GM13977 (cell line): Measurements from ENCODE around the gene TMEM74B.

Source experiments
- DNase-seq: peaks from one replicate; pipeline ENCODE4 v3.0.0; 2012; ENCODE audit warnings: low spot score
- in situ Hi-C: fragments of 300-500 bp; cut with MboI; formaldehyde crosslinking; loops from one replicate; pipeline ENCODE4 v1.12.0; 2022; ENCODE audit warnings: low sequenced_read_pairs, low pct_unique_long_range_greater_than_20kb, mixed read lengths, inconsistent platforms; ENCODE audit not compliant: unreplicated experiment
- TF ChIP-seq, protein P1 (sequence below): IDR thresholded peaks from 2 replicates; pipeline ENCODE4 v1.5.1; 2012; ENCODE audit warnings: mild to moderate bottlenecking, control low read depth; ENCODE audit not compliant: insufficient read depth; ENCODE audit errors: extremely low read depth, missing control alignments

TMEM74B gene

GRCh38 chr20:1209447-1210387 lies 24.9 kb upstream of the TMEM74B start:
- in situ Hi-C loops, result loop anchor here (25.0 kb wide), 1 partner anchor 397 kb away; no protein-coding TSS in a partner anchor
- no peak for DNase-seq
- TF ChIP-seq, protein P1, sequence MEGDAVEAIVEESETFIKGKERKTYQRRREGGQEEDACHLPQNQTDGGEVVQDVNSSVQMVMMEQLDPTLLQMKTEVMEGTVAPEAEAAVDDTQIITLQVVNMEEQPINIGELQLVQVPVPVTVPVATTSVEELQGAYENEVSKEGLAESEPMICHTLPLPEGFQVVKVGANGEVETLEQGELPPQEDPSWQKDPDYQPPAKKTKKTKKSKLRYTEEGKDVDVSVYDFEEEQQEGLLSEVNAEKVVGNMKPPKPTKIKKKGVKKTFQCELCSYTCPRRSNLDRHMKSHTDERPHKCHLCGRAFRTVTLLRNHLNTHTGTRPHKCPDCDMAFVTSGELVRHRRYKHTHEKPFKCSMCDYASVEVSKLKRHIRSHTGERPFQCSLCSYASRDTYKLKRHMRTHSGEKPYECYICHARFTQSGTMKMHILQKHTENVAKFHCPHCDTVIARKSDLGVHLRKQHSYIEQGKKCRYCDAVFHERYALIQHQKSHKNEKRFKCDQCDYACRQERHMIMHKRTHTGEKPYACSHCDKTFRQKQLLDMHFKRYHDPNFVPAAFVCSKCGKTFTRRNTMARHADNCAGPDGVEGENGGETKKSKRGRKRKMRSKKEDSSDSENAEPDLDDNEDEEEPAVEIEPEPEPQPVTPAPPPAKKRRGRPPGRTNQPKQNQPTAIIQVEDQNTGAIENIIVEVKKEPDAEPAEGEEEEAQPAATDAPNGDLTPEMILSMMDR, result peak; percentile 19

DNA sequence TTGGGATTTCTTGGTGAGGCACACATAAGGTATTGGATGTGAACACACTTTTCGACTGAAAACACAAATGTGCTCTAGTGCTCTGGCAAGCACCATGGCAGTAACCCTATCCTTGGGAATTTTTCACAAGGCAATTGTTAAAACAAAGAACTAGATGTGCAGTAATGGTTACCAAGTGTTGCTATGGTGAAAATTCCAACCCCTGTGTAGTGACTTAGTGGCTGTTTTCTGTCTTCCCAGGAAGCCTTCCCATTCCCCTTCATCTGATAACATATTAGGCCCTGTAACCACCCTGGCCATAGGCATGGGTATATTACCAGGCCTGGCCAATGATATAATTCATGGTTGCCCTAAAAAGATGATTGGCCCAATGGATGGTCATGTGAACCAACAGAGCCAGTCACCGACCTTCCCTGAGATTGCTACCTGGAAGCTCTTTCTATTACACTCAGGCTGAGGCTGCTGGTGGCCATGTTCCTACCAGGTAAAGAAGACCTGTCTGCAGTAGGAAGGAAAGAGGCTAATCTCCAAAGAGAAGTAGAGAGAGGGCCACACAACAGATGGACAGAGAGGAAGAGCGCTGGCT lies 22.6 kb upstream of the TMEM74B start:
- in situ Hi-C loops, result loop anchor here (25.0 kb wide), 1 partner anchor 395 kb away; no protein-coding TSS in a partner anchor
- TF ChIP-seq, protein P1, result no peak
- DNase-seq, result no peak

DNA sequence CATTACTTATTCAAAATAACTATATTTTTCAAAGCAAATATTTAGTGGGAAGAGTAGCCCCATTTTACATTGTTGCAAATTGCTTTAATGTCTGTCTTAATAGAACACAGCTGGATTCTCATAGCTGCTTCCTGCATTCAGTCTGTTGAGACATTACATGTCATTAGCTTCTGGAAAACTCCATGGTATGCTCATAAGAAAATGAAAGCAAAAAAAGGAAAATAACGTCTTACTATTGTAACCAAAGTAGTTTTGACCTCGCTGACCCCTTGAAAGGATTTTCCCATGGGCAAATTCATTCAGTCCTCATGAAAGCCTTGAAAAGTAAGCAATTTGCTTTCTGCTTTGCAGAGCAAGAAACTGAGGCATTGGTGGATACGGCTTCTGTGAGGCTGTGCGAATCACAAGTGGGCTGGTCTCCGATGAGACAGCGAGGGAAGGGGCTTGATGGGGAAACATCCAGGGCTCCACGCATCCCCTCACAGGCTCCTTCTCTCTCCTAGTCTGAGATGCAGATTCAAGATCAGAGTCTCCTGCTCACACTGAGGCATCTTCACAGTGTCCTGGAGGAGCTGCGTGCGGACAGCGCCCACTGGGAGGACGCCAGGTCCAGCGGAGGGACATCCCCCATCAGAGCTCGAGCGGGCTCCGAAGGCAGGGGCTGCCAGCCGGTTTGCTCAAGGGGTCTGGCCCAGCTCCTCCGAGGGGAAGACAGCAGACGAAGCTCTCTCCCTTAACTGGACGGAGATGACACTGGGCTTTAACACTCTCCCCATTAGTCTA lies 21.8 kb upstream of the TMEM74B start:
- TF ChIP-seq, protein P1, result no peak
- in situ Hi-C loops, result loop anchor here (25.0 kb wide), 1 partner anchor 394 kb away; no protein-coding TSS in a partner anchor
- no peak for DNase-seq

GRCh38 chr20:1205802-1206201 lies 21.0 kb upstream of the TMEM74B start:
- in situ Hi-C loops, result loop anchor here (25.0 kb wide), 1 partner anchor 394 kb away; no protein-coding TSS in a partner anchor
- DNase-seq, result no peak
- TF ChIP-seq, protein P1, result no peak

- TF ChIP-seq, protein P1, result no peak
- DNase-seq, result no peak
- in situ Hi-C loops, result loop anchor here (25.0 kb wide), 1 partner anchor 392 kb away; no protein-coding TSS in a partner anchor
These were observed 19.8 kb upstream of the TMEM74B start for GRCh38 chr20:1204576-1204975.

- in situ Hi-C loops, result loop anchor here (25.0 kb wide), 1 partner anchor 392 kb away; no protein-coding TSS in a partner anchor
- TF ChIP-seq, protein P1, result no peak
- DNase-seq, result no peak
These were observed 19.3 kb upstream of the TMEM74B start for GRCh38 chr20:1204113-1204512.
